HG02610 (cell line): ENCODE measurements around the gene LBX1.

Experiments
- ATAC-seq: cut with Tn5 transposase; IDR thresholded peaks from one replicate; pipeline ENCODE4 v1.9.1; 2021; ENCODE audit warnings: mild to moderate bottlenecking, moderate library complexity; ENCODE audit not compliant: unreplicated experiment

LBX1 gene, protein sequence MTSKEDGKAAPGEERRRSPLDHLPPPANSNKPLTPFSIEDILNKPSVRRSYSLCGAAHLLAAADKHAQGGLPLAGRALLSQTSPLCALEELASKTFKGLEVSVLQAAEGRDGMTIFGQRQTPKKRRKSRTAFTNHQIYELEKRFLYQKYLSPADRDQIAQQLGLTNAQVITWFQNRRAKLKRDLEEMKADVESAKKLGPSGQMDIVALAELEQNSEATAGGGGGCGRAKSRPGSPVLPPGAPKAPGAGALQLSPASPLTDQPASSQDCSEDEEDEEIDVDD

DNA sequence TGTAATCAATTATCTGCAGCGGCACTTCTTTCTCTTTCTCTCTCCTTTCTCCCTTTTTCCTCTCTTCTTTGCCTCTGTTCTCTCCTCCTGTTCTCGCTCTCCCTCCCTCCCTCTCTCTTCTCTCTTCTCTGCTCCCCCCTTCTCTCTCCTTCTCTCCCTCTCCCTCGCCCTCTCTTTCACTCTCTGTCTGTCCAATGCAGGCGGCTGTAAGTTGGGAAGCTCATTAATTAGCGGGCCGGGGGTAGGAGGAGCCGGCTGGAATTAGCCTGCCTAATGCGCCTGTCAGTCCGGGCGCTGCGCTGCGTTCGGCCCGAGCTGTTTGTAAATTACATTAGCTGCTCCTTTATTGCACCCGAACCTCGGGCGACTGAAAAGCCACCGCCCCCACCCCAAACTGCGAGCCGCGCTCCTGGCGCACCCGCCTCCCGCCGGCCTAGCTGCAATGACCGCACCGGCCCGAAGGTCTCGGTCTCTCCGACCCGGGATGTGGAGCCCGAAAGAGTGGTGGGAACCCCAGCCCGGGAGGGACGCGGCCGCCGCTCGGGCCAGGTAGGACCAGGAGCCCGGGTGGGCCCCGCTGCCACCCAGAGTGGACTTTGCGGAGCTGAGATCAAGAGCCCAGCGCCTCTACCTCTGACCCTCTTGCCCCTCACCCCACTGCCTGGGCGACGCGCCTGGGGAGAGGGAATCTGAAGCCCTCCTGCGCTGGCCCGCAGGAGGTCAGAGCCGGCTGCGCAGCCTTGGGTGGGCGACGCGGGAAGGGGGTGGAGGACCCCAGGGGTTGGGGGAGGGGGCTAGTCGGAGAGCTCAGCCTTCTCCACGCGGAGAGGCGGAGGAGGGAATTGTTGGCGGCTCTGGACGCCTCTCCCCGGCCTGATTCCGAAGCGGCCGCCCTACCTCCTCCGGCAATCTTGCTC lies at the start of gene LBX1:
LBX1 (minus strand) TSS at position 198 of the 917 bp plus-strand sequence. CDS start 648 bp downstream, outside the sequence.
- ATAC-seq: no peak

DNA sequence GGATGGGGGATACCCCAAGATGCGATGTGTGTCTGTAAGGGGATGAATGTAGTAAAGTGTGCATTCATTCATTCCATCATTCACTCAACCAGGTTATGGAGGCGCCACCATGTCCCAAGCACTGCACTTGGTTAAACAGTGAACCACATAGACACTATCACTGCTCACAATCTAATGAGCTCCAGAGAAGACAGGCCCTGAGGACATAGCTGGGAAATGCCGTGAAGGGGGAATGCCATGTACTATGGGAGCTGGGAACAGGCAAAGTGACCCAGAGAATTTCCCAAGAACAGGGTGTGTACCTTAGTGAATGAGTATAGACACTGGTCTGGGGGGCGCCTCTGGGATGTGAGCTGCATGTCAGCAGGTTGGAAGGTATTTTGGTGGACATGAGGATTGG lies 44.5 kb upstream of the LBX1 start:
- no peak for ATAC-seq

DNA sequence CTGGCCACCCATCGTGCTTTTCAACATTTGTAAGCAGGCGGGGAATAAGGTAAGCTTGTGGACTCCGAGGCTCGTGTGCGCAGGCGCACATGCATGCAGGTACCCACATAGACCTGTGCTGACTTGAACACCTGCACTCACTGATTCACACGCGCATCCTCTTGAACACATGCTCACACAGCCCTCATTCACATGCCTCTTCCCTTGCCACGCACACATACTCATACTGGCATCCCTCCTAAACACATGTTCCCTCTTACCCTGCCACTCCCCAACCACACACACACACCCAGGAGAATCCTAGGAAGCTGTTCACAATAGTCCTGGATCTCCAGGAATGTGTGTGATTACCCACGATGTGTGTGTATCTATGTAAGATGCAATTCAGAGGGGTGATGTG lies 44.1 kb upstream of the LBX1 start:
- ATAC-seq: no peak

DNA sequence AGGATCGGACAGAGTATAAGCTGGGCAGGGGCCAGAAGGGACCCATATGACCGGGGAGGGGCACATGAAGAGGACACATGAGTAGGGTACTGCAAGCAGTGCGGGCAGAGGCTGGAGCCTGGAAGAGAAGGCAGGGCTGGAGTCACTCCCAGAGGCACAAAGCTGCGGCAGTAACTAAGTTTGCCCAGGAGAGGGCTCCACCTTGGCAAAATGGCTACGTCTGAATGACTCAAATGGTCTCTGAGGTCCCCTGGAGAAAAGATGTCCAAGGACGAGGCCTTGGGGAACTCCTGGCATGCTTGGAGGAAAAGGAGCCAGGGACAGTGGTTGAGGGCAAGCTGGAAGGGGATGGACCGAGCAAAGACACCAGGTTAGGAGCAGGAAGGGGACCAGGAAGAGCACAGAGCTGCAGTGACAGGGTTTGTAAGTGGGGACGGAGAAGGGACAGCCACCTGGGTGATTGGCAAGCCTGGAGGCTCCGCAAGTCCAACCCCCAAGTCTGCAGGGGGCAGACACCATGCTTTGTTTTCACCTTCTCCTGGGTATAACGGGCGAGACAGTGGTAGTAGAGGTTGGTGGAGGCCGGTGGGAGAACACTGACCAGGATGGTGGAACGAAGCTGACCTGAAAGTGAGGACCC lies 43.1 kb upstream of the LBX1 start:
- ATAC-seq: no peak

DNA sequence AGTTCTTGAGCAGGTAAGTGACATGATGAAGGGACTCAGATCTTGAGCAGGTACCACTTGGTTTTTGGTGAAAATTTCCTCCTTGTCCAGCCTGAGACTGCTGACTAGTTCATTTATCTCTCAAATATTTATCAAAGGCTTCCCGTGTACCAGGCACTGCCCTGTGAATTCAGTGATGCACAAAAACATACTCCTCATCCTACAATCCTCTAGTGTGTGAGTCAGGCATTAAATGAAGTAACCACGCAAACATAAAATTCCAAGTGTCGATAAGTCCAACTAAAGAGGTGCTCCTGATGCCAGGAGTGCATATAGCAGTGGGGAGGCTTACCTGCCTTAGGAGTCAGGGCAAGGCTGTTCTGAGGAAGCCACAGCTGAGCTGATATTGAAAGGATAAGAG lies 41.5 kb upstream of the LBX1 start:
- no peak for ATAC-seq

DNA sequence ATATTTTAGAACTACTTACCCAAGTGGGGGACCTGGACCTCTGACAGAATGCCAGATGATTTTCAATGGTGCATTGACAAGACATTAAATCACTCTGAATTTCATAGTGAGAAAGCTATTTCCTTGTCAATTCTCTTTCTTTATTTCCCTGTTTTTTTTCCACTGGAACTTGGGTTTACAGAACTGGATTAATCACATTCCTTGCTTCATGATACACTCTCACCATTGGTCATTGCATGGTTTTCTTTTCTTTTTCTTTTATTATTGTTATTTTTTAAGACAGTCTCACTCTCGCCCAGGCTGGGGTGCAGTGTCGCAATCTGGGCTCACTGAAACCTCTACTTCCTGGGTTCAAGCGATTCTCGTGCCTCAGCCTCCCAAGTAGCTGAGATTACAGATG lies 38.5 kb upstream of the LBX1 start:
- no peak for ATAC-seq

DNA sequence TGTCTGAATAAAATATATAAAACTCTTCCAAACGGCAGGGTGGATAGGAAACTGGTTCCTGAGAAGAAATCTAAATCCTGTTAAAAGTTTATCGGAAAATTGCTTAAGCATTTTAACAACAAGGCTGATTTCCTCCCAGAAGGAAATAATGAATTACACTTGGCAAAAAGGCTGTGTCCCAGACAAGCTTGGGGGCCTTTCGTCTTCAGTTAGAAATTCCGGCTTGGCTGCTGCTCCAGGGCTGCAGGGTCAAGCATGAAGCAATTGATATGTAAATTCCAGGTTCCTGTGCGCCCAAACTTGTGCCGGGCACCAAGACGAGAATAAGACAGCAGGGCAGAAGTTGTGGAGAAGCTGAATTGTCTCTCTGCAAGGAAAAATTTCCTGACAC lies 38.0 kb upstream of the LBX1 start:
- no peak for ATAC-seq

DNA sequence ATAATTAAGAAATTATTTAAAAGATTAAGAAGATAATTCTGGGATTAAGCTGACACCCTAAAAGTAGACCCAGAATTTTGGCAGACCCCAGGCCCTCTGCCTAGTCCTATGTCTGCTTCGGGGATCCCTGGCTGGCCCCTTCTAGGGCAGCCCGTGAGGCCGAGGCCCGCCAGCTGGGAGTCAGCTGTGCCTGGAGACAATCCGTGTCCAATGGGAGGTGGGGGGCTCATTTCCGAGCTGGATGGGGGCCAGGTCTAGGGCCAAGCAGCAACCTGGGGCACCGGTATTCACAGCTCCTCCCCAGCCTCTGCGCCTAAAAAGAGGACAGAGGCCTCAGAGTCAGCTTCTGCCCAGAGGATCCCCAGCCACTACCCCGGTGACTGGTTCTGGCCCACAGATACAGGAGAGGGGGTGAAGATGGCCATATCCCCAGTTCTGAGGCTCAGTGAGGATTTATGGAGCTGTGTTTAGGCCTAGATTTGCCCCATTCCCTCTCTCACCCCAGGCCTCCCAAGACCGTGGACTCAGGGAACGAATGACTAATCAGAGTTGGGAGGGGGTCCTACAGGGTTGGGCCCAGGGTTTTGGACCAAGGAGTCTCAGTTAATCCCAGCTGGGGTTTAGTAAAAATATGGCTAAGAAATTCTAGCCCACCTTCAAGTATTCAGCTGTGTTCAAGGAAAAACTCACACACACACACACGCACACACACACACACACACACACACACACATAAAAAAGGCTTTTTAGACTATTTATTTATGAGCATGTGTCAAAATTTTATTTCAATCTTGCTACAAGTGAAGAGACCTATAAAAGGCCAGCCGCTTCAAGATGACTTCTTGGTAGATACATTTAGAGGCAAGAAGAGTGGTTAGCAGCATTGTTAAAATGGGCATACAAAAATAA lies 37.4 kb upstream of the LBX1 start:
- ATAC-seq: no peak

DNA sequence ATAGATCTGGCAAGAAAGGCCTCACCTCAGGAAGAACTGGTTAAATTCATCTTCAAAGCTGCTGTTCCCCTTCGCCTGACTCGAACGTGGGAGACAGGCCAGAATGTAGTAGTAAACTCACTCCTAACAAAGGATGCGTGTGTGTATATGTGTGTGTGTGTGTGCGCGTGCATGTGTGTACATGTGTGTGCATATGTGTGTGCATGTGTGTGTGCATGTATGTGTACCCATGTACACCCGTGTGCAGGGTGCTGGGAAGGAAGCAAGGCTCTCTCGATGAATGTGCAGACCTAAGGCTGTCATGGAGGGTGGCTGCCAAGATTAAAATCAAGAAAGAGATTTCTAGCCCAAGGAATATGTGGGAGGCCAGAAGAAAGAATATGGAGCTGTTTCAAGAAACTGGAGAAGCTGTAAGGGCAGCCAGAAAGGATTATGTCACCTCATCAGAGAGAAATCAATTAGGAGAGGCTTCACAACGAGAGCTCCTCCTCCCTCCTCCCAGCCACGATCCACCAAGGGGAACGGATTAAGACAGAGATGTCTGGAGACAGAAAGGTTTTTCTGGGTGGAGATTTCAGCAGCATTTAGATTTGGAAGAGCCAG lies 34.0 kb upstream of the LBX1 start:
- no peak for ATAC-seq

DNA sequence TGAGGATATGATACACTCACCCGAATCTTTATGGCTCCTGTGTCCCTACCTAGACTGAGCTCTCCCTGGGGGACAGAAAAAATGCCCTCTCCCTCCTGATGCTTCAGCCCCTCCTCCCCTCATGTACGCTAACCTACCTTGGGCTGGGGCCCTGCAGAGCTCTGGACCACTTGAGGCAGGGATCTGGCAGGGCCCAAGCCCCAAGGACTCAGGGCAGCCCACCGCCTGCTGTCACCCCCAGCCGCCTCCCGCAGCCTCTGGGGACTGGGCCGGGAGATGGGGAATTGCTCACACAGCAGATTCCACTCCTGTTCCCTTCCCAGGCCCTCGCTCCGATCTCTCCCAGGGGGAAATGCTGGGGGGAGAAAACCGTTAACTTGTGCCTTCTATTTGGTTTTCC lies 32.9 kb upstream of the LBX1 start:
- no peak for ATAC-seq

DNA sequence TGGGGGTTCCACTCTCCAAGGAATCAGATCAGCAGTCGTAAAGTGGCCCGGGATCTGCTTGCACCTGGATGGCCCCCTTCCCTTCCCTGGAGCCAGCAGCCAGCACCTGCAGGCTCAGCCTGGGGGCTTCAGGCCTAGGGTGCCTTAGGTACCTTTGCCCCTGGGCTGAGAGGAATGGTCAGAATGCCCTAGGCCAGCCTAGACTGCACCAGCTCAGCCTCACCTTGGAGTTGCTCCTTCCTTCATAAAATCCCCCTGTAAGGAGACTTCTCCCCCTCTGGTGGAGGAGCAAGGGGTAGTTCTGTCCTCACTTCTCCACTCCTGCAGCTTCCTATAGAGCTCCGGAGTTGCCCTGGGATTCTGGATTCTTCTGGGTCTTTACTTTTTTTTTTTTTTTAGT lies 32.4 kb upstream of the LBX1 start:
- no peak for ATAC-seq

DNA sequence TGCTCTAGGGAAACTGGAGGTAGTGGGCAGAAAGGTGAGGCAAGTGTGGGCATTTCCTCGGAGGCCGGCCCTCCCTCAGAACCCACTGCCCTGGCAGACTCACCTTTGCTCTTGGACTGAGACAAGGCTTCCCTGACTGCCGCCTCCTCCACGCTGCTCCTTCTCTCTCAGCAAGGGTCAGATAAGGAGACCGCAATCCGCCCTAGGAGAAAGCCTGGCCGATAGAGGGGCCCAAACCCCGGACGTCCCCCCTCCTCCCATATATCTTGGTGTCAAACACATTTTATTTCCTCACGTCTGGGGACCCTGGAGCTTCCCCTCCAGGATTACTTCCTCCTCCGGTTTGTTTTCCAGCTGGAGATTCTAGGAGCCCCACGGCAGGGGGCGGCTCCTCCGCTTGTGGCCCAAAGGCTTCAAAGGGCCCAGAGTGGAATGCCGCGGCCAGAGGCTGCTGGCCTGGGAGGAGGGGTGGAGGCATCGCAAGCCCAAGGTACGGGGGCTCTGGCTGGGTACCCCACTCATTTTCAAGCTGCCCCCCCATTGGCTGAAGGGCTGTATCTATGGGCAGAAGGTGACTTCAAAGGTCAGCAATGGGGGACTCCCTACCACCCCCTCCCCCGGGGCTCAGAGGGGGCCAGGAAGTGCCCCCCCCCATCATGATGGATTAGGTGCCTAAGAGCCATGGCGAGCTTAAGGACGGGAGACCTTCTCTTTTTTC lies 31.7 kb upstream of the LBX1 start:
- no peak for ATAC-seq

DNA sequence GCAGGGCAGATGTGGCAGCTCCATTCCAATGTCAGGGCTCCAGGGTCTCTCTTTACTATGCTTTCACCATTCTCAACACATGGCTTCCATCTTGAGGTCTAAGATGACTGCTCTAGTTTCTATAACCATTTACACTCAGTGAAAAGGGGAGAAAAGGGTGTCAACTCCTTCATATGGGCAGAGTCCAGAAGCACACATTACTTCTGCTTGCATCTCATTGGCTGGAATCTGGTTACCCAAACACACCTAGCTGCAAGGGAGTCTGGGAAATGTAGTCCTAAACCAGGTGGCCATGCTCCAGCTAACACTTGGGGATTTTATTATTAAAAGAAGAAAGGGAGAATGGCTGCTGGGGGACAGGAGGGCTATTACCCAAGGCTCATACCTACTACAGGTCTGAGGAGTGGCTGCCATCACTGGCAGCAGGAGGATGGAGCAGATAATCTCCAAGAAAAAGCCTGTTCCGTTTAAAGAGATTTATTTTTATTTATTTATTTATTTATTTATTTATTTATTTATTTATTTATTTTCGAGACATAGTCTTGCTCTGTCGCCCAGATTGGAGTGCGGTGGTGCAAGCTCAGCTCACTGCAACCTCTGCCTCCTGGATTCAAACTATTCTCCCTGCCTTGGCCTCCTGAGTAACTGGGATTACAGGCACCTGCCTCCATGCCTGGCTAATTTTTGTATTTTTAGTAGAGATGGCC lies 29.1 kb upstream of the LBX1 start:
- ATAC-seq: no peak

DNA sequence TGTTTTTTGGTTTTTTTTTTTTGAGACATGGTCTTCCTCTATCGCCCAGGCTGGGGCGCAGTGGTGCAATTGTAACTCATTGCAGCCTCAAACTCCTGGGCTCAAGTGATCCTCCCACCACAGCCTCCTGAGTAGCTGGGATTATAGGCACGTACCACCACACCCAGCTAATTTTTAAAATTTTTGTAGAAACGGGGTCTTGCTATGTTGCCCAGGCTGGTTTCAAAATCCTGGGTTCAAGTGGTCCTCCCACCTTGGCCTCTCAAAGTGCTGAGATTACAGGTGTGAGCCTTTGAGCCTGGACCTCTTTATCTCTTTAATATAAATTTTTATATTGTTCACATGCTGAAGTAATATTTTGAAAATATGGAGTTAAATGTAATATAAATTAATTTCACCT lies 28.2 kb upstream of the LBX1 start:
- no peak for ATAC-seq

DNA sequence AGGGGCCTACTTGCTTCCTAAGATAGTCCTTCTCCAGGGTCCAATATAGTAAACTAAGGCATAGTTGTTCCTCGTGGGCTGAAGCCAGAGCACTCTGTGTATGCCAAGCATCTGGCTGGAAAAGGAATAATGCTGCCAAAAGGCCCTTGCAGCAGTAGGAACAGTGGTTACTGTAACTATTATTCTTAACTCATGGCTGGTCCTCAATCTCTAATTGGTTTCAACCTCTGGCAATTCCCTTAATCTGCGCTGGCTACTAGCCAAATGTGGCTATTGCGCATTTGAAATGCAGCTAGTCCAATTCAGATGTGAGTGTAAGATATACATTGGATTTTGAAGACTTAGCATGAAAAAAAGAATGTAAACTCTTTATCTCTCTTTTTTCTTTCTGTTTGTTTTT lies 27.8 kb upstream of the LBX1 start:
- no peak for ATAC-seq

DNA sequence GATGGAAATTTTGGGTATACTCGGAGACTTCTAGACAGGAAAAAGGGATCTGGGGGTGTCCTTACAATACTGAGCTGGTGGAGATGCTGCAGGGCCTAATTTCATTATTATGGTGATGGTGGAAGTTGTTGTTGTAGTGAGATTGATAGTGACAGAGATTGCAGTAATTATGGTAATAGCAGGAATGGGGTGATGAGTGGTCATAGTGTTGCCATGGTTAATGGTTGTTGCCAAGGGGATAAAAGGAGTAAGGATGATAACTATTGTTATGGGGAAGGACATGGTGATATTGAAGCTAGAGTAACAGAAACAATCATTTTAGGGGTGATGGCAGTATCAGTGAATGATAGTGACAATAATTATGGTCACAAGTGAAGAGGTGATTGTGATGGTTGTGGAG lies 27.1 kb upstream of the LBX1 start:
- ATAC-seq: no peak

DNA sequence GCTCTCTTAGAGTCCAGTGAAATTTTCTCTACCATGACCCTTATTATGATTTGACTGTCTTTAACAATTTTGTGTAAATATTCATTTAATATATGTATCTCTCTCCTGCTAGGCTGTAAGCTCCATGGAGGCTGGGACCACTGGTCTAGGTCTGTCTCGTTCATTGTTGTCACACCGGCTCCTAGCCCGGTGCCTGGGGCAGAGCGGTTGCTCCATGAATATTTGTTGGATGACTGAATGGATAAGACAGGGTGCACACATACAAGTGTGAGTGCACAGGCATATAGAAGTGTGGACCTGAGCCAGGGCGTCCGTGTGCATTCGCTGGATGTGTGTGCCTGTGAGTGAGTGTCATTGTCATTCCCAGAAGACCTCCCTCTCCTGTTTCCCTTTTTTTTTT lies 20.9 kb upstream of the LBX1 start:
- no peak for ATAC-seq

DNA sequence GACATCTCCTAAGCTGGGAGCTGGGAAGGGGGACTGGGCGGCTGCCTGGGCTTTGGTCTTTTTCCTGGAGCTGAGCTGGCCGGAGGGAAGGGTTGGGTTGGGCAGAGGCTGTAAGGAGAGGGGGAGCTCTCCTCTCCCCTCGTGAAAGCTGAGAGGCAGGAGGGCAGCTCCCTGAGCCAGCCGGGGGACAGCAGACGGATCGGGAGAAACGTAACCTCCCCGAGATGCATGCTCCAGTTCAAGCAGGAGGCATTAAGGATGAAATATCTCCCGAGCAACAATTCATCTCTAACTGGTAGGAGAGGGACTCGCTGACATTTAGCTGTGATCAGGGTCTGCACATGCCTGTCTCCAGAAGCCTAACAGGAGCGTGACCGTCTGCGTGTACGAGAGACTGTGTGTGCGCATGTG lies 19.9 kb upstream of the LBX1 start:
- ATAC-seq: no peak

DNA sequence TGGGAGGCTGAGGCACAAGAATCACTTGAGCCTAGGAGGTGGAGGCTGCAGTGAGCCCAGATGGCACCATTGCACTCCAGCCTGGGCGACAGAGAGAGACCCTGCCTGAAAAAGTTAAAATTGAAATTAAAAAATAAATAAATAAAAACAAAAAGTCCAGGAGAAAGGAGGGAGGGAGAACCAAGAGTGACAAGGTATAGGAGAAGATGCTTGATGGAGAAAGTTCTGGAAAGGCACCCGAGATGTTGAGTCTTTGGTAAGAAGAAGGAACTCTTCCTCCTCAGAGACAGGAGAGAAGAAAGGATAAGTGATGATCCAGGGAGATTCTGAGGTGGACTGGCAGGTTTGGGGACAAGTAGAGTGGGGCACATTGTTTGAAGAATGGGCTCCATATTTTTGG lies 17.4 kb upstream of the LBX1 start:
- no peak for ATAC-seq
